Neutrophil (primary cell): ENCODE measurements around the gene DCANP1.
"Not testable (repeated sequence)": the region's sequence is repeated elsewhere in the genome, so short reads cannot be mapped to it uniquely, and the experiment has no call there.

ENCODE experiments used
- H3K27ac ChIP-seq: fragments of 200-600 bp; sonication (generic); 2 replicates; pipeline ENCODE4 v1.5.1; 2016; ENCODE audit warnings: mild to moderate bottlenecking, moderate library complexity
- H3K27me3 ChIP-seq: fragments of 200-600 bp; sonication (generic); 2 replicates; pipeline ENCODE4 v1.6.0; 2016; ENCODE audit warnings: mild to moderate bottlenecking
- H3K36me3 ChIP-seq: fragments of 200-600 bp; sonication (generic); 2 replicates; pipeline ENCODE4 v1.5.1; 2017
- H3K4me1 ChIP-seq, 2 experiments: fragments of 200-600 bp in 1 of 2; sonication (generic) in 1 of 2; 1 replicate in 1 of 2; 2 replicates in 1 of 2; pipeline versions ENCODE4 v1.5.1 to v1.6.1; 2013 to 2016; ENCODE audit warnings: low read depth in 1 of 2, low read length in 1 of 2, mild to moderate bottlenecking in 1 of 2, moderate library complexity in 1 of 2; ENCODE audit not compliant: control insufficient read depth in 1 of 2, insufficient read depth in 1 of 2
- H3K4me3 ChIP-seq, 2 experiments: fragments of 200-600 bp in 1 of 2; sonication (generic) in 1 of 2; 1 replicate in 1 of 2; 2 replicates in 1 of 2; pipeline ENCODE4 v1.5.1; 2013 to 2016; ENCODE audit warnings: low read depth in 1 of 2, low read length in 1 of 2, mild to moderate bottlenecking in 1 of 2, moderate library complexity in 1 of 2
- H3K9me3 ChIP-seq: fragments of 200-600 bp; sonication (generic); 2 replicates; pipeline ENCODE4 v1.5.1; 2016
- TF ChIP-seq, protein P1 (sequence below): fragments of 200-600 bp; sonication (generic); IDR thresholded peaks from 2 replicates; pipeline ENCODE4 v1.5.1; 2016; ENCODE audit warnings: antibody characterized with exemption

The DCANP1 gene, protein sequence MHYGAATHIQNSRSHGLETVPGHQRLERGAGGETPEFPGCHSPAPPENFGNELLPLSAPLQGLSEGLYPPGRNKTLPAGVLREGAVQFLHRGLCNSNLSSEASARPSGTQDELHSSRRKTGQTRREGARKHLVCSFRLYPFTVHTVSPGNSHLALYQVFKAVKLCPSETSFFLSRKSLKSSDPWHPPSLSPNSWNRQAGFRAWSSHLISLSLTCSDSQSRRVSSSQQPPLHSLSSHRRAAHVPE

DNA sequence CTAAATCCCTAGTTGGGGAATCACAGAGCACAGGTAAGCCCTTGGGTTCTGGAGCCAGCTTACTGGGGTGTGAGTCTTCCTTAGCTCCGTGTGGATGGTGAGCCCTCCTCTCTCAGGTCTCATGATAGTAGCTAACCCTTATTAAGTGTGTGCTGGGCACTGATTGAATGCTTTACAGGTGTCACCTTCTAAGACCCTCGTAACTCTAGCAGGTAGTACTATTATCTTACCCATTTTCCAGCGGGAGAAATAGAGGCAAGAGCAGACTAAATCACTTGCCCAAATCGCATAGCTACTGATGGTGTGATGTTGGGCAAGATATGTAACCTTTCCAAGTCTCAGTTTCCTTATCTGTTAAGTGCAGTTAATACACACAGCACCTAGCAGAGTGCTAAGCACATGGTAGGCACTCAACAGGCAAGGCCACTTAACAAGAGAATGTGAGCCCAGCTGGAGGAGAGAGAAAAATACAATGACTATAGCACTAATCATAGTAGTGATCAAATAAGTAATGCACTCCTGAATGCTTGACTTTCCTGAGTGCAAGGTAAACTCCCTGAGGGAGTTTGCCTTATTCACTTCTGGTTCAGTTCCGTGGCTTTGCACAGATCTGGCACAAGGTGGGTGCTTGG, at the start of gene DCANP1:
Gene DCANP1, minus strand, starts transcription at position 51 of the 632 bp plus-strand sequence. CDS start 240 bp downstream, outside the sequence.
- Histone ChIP-seq H3K27ac (no peak within 1 kb of the TSS), H3K27me3 (no peaks in the 10 kb centered on the region), H3K36me3 (no peaks in the 10 kb centered on the region), H3K9me3 (no peaks in the 10 kb centered on the region), H3K4me1 (no peaks in the 10 kb centered on the region), H3K4me3 (no peak within 1 kb of the TSS)
- TF ChIP-seq, protein P1, sequence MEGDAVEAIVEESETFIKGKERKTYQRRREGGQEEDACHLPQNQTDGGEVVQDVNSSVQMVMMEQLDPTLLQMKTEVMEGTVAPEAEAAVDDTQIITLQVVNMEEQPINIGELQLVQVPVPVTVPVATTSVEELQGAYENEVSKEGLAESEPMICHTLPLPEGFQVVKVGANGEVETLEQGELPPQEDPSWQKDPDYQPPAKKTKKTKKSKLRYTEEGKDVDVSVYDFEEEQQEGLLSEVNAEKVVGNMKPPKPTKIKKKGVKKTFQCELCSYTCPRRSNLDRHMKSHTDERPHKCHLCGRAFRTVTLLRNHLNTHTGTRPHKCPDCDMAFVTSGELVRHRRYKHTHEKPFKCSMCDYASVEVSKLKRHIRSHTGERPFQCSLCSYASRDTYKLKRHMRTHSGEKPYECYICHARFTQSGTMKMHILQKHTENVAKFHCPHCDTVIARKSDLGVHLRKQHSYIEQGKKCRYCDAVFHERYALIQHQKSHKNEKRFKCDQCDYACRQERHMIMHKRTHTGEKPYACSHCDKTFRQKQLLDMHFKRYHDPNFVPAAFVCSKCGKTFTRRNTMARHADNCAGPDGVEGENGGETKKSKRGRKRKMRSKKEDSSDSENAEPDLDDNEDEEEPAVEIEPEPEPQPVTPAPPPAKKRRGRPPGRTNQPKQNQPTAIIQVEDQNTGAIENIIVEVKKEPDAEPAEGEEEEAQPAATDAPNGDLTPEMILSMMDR = no peak

DNA sequence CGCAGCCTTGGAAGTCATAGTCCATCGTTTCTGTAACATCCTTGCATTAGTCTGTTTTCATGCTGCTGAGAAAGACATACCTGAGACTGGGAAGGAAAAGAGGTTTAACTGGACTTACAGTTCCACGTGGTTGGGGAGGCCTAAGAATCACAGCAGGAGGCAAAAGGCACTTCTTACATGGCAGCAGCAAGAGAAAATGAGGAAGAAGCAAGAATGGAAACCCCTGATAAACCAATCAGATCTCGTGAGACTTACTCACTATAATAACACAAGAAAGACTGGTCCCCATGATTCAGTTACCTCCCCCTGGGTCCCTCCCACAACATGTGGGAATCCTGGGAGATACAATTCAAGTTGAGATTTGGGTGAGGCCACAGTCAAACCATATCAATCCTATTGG, 48.4 kb upstream of the DCANP1 start:
- not testable (repeated sequence) for H3K27ac ChIP-seq, H3K36me3 ChIP-seq, H3K9me3 ChIP-seq, H3K4me3 ChIP-seq, H3K4me1 ChIP-seq
- peaks cover 97% of the 10 kb centered on the region for H3K27me3 ChIP-seq

DNA sequence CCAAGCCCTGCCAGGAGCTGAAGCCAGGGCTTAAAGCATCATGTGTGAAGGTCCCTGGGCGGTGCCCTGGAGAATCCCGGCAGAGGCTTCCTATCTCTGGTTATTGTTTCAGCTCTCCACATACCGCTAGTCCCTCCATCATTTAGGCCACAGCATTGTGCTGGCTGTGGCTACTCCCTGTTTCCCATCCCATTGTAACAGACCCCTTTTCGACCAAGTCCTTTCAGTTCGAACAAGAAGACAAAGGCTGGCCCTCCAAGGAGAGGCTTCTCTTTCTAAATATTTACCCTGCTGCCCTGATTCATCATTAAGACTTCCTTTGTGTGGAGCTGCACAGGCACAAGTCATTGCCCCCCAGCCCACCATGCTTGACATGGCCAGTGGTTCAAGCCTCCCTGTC, 47.0 kb upstream of the DCANP1 start:
- Histone ChIP-seq H3K27ac (no peak overlapping the region), H3K36me3 (no peaks in the 10 kb centered on the region), H3K9me3 (no peaks in the 10 kb centered on the region), H3K4me3 (no peak overlapping the region), H3K4me1 (no peaks in the 10 kb centered on the region), H3K27me3 (peaks cover 100% of the 10 kb centered on the region)
- TF ChIP-seq, protein P1 = no peak

DNA sequence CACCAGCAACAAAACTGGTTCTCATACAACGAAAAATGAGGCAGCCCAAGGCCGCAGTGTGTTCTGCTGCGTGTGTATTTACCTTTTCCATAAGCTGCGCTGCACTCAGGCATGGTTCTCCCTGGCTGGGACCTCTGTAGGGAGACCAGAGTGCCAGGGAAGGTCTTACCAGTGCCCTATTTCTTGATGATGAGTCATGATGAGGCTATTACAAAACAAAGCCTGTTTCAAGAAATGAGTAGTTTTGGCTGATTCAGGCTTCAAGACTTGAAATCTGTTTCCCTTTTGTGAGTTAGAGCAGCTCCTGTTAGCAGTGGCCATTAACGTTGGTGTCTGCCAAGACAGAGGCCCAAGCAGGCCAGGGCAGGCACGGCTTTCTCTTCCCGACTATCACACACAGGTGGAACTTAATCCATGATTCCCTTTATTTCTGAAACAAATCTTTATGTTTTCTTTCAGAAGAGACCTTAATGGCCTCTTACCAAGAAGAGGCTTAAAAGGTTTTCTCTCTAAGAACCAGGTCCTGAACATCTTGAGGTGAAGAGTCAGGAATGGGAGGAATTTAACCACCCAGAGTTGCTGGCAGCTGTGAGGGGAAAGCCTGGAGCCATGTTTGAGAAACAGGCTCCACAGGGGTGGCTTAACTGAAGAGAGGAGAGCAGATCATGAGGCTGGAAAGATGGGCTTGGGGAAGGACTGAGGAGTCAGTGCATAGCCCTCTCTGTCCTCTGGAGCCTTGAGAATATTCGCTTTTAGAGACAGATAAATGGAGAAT, 46.4 kb upstream of the DCANP1 start:
- no peaks in the 10 kb centered on the region for H3K9me3 ChIP-seq
- no peak overlapping the region for H3K4me3 ChIP-seq
- TF ChIP-seq, protein P1 = no peak
- H3K27me3 ChIP-seq = peaks cover 100% of the 10 kb centered on the region
- no peaks in the 10 kb centered on the region for H3K36me3 ChIP-seq
- H3K27ac ChIP-seq = no peak overlapping the region
- no peaks in the 10 kb centered on the region for H3K4me1 ChIP-seq

DNA sequence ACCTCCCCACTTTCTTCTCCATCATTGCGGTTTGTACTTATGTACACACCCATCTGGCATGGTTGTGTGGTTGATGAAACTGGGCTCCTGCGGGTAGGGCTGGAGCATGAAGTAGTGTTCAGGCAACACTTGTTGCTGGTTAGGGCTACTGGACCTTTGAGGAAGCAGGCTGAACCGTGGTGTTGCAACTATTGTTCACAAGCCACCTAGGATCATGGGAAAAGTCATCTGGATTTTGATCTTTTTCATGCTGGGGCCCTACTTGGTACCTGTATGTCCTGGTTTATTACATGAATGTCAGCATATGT, 45.1 kb upstream of the DCANP1 start:
- H3K36me3 ChIP-seq = no peaks in the 10 kb centered on the region
- H3K4me1 ChIP-seq = no peaks in the 10 kb centered on the region
- H3K9me3 ChIP-seq = no peaks in the 10 kb centered on the region
- TF ChIP-seq, protein P1 = no peak
- no peak overlapping the region for H3K27ac ChIP-seq
- H3K4me3 ChIP-seq = no peak overlapping the region
- peaks cover 100% of the 10 kb centered on the region for H3K27me3 ChIP-seq
